Endodermal cell (in vitro differentiated cells): ENCODE results near the gene RARRES2. TPM values are rescaled to one million over a fixed set of nuclear protein-coding genes. Genes with fewer than 3 reads are reported as not detected.

ENCODE experiments used
- DNase-seq: peaks from one replicate; pipeline ENCODE4 v3.0.0-alpha.2; 2017
- H3K27ac ChIP-seq: 2 replicates; pipeline ENCODE4 v1.5.1; 2013; ENCODE audit warnings: mild to moderate bottlenecking, low read depth, low read length, moderate library complexity
- H3K27me3 ChIP-seq: 2 replicates; pipeline ENCODE4 v1.6.1; 2013; ENCODE audit warnings: mild to moderate bottlenecking, low read length, moderate library complexity; ENCODE audit not compliant: insufficient read depth, control insufficient read depth, poor library complexity, severe bottlenecking
- H3K36me3 ChIP-seq: 2 replicates; pipeline ENCODE4 v1.7.0; 2013; ENCODE audit warnings: mild to moderate bottlenecking, low read length, moderate library complexity; ENCODE audit not compliant: control insufficient read depth, insufficient read depth
- H3K4me1 ChIP-seq: one replicate; pipeline ENCODE4 v1.7.0; 2013; ENCODE audit warnings: low read length; ENCODE audit not compliant: control insufficient read depth, insufficient read depth
- H3K4me3 ChIP-seq: 2 replicates; pipeline ENCODE4 v1.5.1; 2013; ENCODE audit warnings: mild to moderate bottlenecking, low read length, moderate library complexity
- H3K9ac ChIP-seq: 2 replicates; pipeline ENCODE4 v1.6.1; 2013; ENCODE audit warnings: mild to moderate bottlenecking, low read length, moderate library complexity; ENCODE audit not compliant: poor library complexity, severe bottlenecking; ENCODE audit errors: extremely low read depth
- H3K9me3 ChIP-seq: 2 replicates; pipeline ENCODE4 v1.6.1; 2013; ENCODE audit warnings: mild to moderate bottlenecking, low read length, moderate library complexity; ENCODE audit not compliant: control insufficient read depth
- H3K27ac Mint-ChIP-seq: 2 replicates; pipeline ENCODE4 v1.8.0; 2020; ENCODE audit warnings: mixed read lengths
- H3K27me3 Mint-ChIP-seq: 2 replicates; pipeline ENCODE4 v1.8.0; 2021; ENCODE audit warnings: mild to moderate bottlenecking, mixed read lengths; ENCODE audit not compliant: insufficient read depth
- H3K36me3 Mint-ChIP-seq: 2 replicates; pipeline ENCODE4 v1.8.0; 2020; ENCODE audit warnings: low read depth, mixed read lengths
- H3K4me1 Mint-ChIP-seq: 2 replicates; pipeline ENCODE4 v1.8.0; 2020; ENCODE audit warnings: mixed read lengths
- H3K4me3 Mint-ChIP-seq: 2 replicates; pipeline ENCODE4 v1.8.0; 2020; ENCODE audit warnings: mild to moderate bottlenecking, moderate library complexity, mixed read lengths
- H3K9me3 Mint-ChIP-seq: 2 replicates; pipeline ENCODE4 v1.8.0; 2020; ENCODE audit warnings: mild to moderate bottlenecking, mixed read lengths
- CTCF ChIP-seq: fragments of 200-600 bp; sonication (generic); conservative IDR thresholded peaks from 2 replicates; pipeline ENCODE4 v1.5.0; 2021; ENCODE audit warnings: antibody characterized with exemption, mild to moderate bottlenecking
- WGBS, 2 experiments: methylation state at CpG; one replicate each; pipeline versions ENCODE4 v1.1.5 to v1.1.7; 2013; ENCODE audit warnings: missing lambda C conversion rate in 2 of 2, mixed read lengths in 1 of 2; ENCODE audit not compliant: insufficient coverage in 1 of 2, insufficient read length in 1 of 2; 5-methylcytosine and 5-hydroxymethylcytosine counted together
- total RNA-seq, 2 donors: library from RNA; stranded (reverse); fragmentation: NEBNext Ultra II Directional in 1 of 2; extraction: Animal tissue kit (Norgen Biotek cat#: 25700) in 1 of 2; gene quantifications; 2 replicates in 1 of 2; 3 replicates in 1 of 2; pipeline ENCODE4 v1.2.1, GENCODE V29; 2021

The RARRES2 gene
- total RNA-seq, 2 donors from 2014 or later = 32.2 to 48.2 TPM

DNA sequence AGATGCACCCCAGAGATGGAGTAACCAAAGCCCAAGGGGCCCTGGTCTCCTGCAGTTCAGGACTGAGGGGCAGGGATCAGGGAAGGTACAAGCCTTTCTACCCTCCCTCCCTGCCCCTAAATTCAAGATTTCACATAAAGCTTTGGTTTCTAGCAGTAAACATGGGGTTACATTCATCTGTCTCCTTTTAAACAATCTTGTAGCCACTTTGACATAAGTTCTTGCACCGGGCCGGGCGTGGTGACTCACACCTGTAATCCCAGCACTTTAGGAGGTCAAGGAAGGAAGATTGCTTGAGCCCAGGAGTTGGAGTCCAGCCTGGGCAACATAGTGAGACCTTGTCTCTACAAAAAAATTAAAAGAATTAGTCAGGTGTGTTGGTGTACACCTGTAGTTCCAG is 14.1 kb downstream of the RARRES2 start:
- no peak for DNase-seq
- H3K27ac Mint-ChIP-seq = no peak overlapping the region
- 100% methylated on average over 3 of the region's 3 CpGs; no CpG with 5 or more reads in 1 of the 2 experiments for WGBS, 2 experiments
- Histone ChIP-seq H3K4me3 (no peak overlapping the region), H3K27ac (no peak overlapping the region), H3K9me3 (no peaks in the 10 kb centered on the region), H3K36me3 (peaks cover 37% of the 10 kb centered on the region), H3K4me1 (no peaks in the 10 kb centered on the region), H3K9ac (no peak overlapping the region), H3K27me3 (no peaks in the 10 kb centered on the region)
- no peaks in the 10 kb centered on the region for H3K9me3 Mint-ChIP-seq
- no peak for TF ChIP-seq CTCF
- H3K27me3 Mint-ChIP-seq = no peaks in the 10 kb centered on the region
- H3K4me1 Mint-ChIP-seq = peaks cover 16% of the 10 kb centered on the region
- peaks cover 45% of the 10 kb centered on the region for H3K36me3 Mint-ChIP-seq
- H3K4me3 Mint-ChIP-seq = no peak overlapping the region

DNA sequence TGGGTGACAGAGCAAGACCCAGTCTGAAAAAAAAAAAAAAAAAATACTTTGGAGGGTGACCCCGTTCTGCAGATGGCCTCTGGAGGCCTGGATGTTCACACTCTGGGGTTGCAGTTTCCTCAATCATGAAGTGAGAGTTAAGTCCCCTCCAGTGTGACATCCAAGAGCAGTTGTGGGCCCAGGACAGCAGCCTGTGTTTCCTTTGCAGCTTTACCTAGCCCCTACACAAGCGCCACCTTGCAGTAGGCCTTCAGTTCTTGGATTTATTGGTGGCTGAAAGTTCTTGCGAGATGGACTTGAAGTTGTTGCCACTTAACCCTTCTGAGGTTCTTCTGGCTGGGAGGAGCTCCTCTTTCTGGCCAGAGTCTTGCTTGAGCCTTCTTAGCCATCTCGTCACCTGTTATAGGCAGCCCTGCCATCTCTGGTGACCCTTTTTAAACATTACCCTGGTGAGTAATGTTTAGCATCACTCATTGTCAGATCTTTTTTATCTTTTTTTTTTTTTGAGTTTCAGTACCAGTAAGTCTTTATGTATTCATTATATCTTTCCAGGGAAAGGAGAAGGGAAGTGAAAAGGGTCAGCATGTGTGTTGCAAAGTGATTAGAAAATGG is 14.7 kb downstream of the RARRES2 start:
- H3K27me3 Mint-ChIP-seq = no peaks in the 10 kb centered on the region
- no peak overlapping the region for H3K4me3 ChIP-seq
- H3K36me3 Mint-ChIP-seq = peaks cover 45% of the 10 kb centered on the region
- no peak overlapping the region for H3K27ac ChIP-seq
- no peak for TF ChIP-seq CTCF
- H3K9ac ChIP-seq = no peak overlapping the region
- no peaks in the 10 kb centered on the region for H3K27me3 ChIP-seq
- H3K4me1 ChIP-seq = no peaks in the 10 kb centered on the region
- peaks cover 36% of the 10 kb centered on the region for H3K36me3 ChIP-seq
- peaks cover 16% of the 10 kb centered on the region for H3K4me1 Mint-ChIP-seq
- H3K9me3 Mint-ChIP-seq = no peaks in the 10 kb centered on the region
- no peak overlapping the region for H3K4me3 Mint-ChIP-seq
- H3K9me3 ChIP-seq = no peaks in the 10 kb centered on the region
- no peak for DNase-seq
- H3K27ac Mint-ChIP-seq = no peak overlapping the region
- 94 to 100% methylated on average over 2 to 4 of the region's 4 CpGs for WGBS, 2 experiments

- DNase-seq = no peak
- WGBS, 2 experiments = 93 to 97% methylated on average over 4 to 6 of the region's 6 CpGs
- H3K27ac Mint-ChIP-seq = no peak overlapping the region
These were observed 15.5 kb downstream of the RARRES2 start for GRCh38 chr7:150325901-150326300.

More at GRCh38 chr7:150325901-150326300, 15.5 kb downstream of the RARRES2 start:
- H3K27me3 Mint-ChIP-seq = no peaks in the 10 kb centered on the region
- H3K36me3 Mint-ChIP-seq = peaks cover 39% of the 10 kb centered on the region
- H3K9me3 ChIP-seq = no peaks in the 10 kb centered on the region
- no peaks in the 10 kb centered on the region for H3K4me1 ChIP-seq
- no peak overlapping the region for H3K4me3 ChIP-seq
- H3K9me3 Mint-ChIP-seq = no peaks in the 10 kb centered on the region
- no peak overlapping the region for H3K27ac ChIP-seq
- no peak overlapping the region for H3K9ac ChIP-seq
- no peaks in the 10 kb centered on the region for H3K27me3 ChIP-seq
- peaks cover 16% of the 10 kb centered on the region for H3K4me1 Mint-ChIP-seq
- H3K36me3 ChIP-seq = peaks cover 32% of the 10 kb centered on the region
- no peak overlapping the region for H3K4me3 Mint-ChIP-seq
- no peak for TF ChIP-seq CTCF
